ENCODE data around the gene MDN1. TPM values are rescaled to one million over a fixed set of nuclear protein-coding genes. Genes with fewer than 3 reads are reported as not detected.
"Not testable (repeated sequence)": the region's sequence is repeated elsewhere in the genome, so short reads cannot be mapped to it uniquely, and the experiment has no call there.

Gene MDN1
- total RNA-seq, 1 donor from 2014 or later = 29.6 TPM

- peaks cover 7% of the 10 kb centered on the region for H3K4me1 ChIP-seq
- ATAC-seq = no peak
Observed at GRCh38 chr6:89836639-89837222, 17.1 kb upstream of the MDN1 start.

GRCh38 chr6:89834884-89835792, 15.5 kb upstream of the MDN1 start:
- no peak for TF ChIP-seq CTCF (IDR thresholded peaks at IDR 0.05)
- DNase-seq (no peak), ATAC-seq (no peak)
- Histone ChIP-seq H3K27ac (no peak overlapping the region), H3K4me3 (no peak overlapping the region), H3K4me1 (peaks cover 11% of the 10 kb centered on the region), H3K36me3 (peaks cover 44% of the 10 kb centered on the region), H3K9me3 (no peaks in the 10 kb centered on the region), H3K27me3 (ENCODE audit: low read depth) (no peaks in the 10 kb centered on the region)
- intact Hi-C loops (cut with DNase I) = no loop called here

More at GRCh38 chr6:89836639-89837222, 17.1 kb upstream of the MDN1 start:
- Histone ChIP-seq H3K27ac (no peak overlapping the region), H3K9me3 (no peaks in the 10 kb centered on the region), H3K36me3 (peaks cover 43% of the 10 kb centered on the region), H3K27me3 (ENCODE audit: low read depth) (no peaks in the 10 kb centered on the region), H3K4me3 (no peak overlapping the region)
- no peak for DNase-seq
- intact Hi-C loops (cut with DNase I) = no loop called here
- no peak for TF ChIP-seq CTCF (IDR thresholded peaks at IDR 0.05)

- Histone ChIP-seq H3K4me3 (peak overlapping the region; percentile 69), H3K9me3 (no peaks in the 10 kb centered on the region), H3K27ac (peak overlapping the region; percentile 71), H3K36me3 (peaks cover 24% of the 10 kb centered on the region), H3K4me1 (peaks cover 19% of the 10 kb centered on the region), H3K27me3 (ENCODE audit: low read depth) (no peaks in the 10 kb centered on the region)
- intact Hi-C loops (cut with DNase I) = no loop called here
- ATAC-seq = no peak
- DNase-seq = no peak
- TF ChIP-seq CTCF (IDR thresholded peaks at IDR 0.05) = no peak
Observed at GRCh38 chr6:89830170-89830809, 10.7 kb upstream of the MDN1 start.

- no peak for TF ChIP-seq CTCF (IDR thresholded peaks at IDR 0.05)
- H3K4me3 ChIP-seq = peak within 1 kb of the TSS; percentile 69
- intact Hi-C loops (cut with DNase I) = no loop called here
- H3K9me3 ChIP-seq = no peaks in the 10 kb centered on the region
- peak; percentile 98 to 99 for ATAC-seq
- H3K27me3 ChIP-seq (ENCODE audit: low read depth) = no peaks in the 10 kb centered on the region
- peak; percentile 96 for DNase-seq
- peak within 1 kb of the TSS; percentile 88 for H3K27ac ChIP-seq
- H3K36me3 ChIP-seq = peaks cover 24% of the 10 kb centered on the region
- H3K4me1 ChIP-seq = peaks cover 19% of the 10 kb centered on the region
Observed at GRCh38 chr6:89829472-89830169, 10.0 kb upstream of the MDN1 start, which contains the start of gene CASP8AP2. Gene CASP8AP2 (plus strand): TSS chr6:89829880.

- intact Hi-C loops (cut with DNase I) = no loop called here
- no peak for DNase-seq
- peak overlapping the region; percentile 88 for H3K27ac ChIP-seq
Observed at GRCh38 chr6:89828988-89829471, 9.4 kb upstream of the MDN1 start.

GRCh38 chr6:89828475-89828987, 8.9 kb upstream of the MDN1 start:
- DNase-seq; intact Hi-C loops (cut with DNase I); H3K27me3 ChIP-seq (ENCODE audit: low read depth); ATAC-seq; H3K9me3 ChIP-seq: not testable (repeated sequence)
- Histone ChIP-seq H3K36me3 (peaks cover 22% of the 10 kb centered on the region), H3K27ac (peak overlapping the region; percentile 88), H3K4me1 (peaks cover 19% of the 10 kb centered on the region), H3K4me3 (peak overlapping the region; percentile 69)

More at GRCh38 chr6:89828988-89829471, 9.4 kb upstream of the MDN1 start:
- ATAC-seq = peak; percentile 5 to 38
- no peak for TF ChIP-seq CTCF (IDR thresholded peaks at IDR 0.05)
- Histone ChIP-seq H3K4me3 (peak overlapping the region; percentile 69), H3K4me1 (peaks cover 19% of the 10 kb centered on the region), H3K27me3 (ENCODE audit: low read depth) (no peaks in the 10 kb centered on the region), H3K36me3 (peaks cover 24% of the 10 kb centered on the region), H3K9me3 (no peaks in the 10 kb centered on the region)

All from lower lobe of right lung (tissue), 2 donors.